Uterus (tissue), 4 donors: Measurements from ENCODE around the gene PDCL3. TPM values are rescaled to one million over a fixed set of nuclear protein-coding genes. Genes with fewer than 3 reads are reported as not detected.

Source experiments
- DNase-seq, 2 donors: peaks; one replicate each; pipeline ENCODE4 v3.0.0-alpha.2; 2019 to 2020
- H3K27ac ChIP-seq, 2 donors: fragments of 200-600 bp; sonication (generic); 1 replicate in 1 of 2; 2 replicates in 1 of 2; pipeline ENCODE4 v1.5.1; 2016 to 2018
- H3K27me3 ChIP-seq, 2 donors: fragments of 200-600 bp; sonication (generic); one replicate each; pipeline ENCODE4 v1.5.1; 2018 to 2019; ENCODE audit warnings: control low read depth in 1 of 2
- H3K36me3 ChIP-seq, 2 donors: fragments of 200-600 bp; sonication (generic); one replicate each; pipeline ENCODE4 v1.5.1; 2019; ENCODE audit warnings: control low read depth in 1 of 2
- H3K4me1 ChIP-seq, 2 donors: fragments of 200-600 bp; sonication (generic); one replicate each; pipeline ENCODE4 v1.5.1; 2018 to 2019; ENCODE audit warnings: control low read depth in 1 of 2
- H3K4me3 ChIP-seq, 2 donors: fragments of 200-600 bp; sonication (generic); 1 replicate in 1 of 2; 2 replicates in 1 of 2; pipeline ENCODE4 v1.5.1; 2018 to 2019; ENCODE audit warnings: mild to moderate bottlenecking in 1 of 2
- H3K9me3 ChIP-seq, 2 donors: fragments of 200-600 bp; sonication (generic); one replicate each; pipeline ENCODE4 v1.5.1; 2019; ENCODE audit warnings: control low read depth in 1 of 2
- CTCF ChIP-seq, 4 experiments: fragments of 200-600 bp in 2 of 4; fragments of 450-650 bp in 2 of 4; sonication (generic) in 2 of 4; IDR thresholded peaks; one replicate each; pipeline ENCODE4 v1.5.1; 2016 to 2019; ENCODE audit warnings: antibody characterized with exemption in 4 of 4, mild to moderate bottlenecking in 2 of 4, moderate library complexity in 1 of 4
- POLR2A ChIP-seq, 2 donors: fragments of 450-650 bp; IDR thresholded peaks; one replicate each; pipeline ENCODE4 v1.6.1; 2016; ENCODE audit warnings: antibody characterized with exemption in 2 of 2, mild to moderate bottlenecking in 1 of 2, moderate library complexity in 1 of 2
- intact Hi-C: fragments of 100-400 bp; cut with DNase I; formaldehyde crosslinking; loops from one replicate; pipeline ENCODE4 v1.15.1; 2023; ENCODE audit warnings: low total_unique reads
- total RNA-seq, 4 donors: library from RNA; depleted of rRNA in 3 of 4; stranded (reverse); fragments of >200 nt in 3 of 4; gene quantifications; one replicate each; pipeline versions ENCODE4 v1.1.0 to v1.2.4, GENCODE V29; 2014 to 2023
- donor health status: DM: yes; HTN: yes; CAD: no.

The PDCL3 gene
- total RNA-seq, 4 donors from 2014 or later = 3.8 to 24.1 (median 14.9) TPM

- no peak overlapping the region for H3K4me3 ChIP-seq
- TF ChIP-seq POLR2A (IDR thresholded peaks at IDR 0.05) = no peak
- no peak for TF ChIP-seq CTCF (IDR thresholded peaks at IDR 0.05)
- intact Hi-C loops = no loop called here
- no peaks in the 10 kb centered on the region for H3K36me3 ChIP-seq
- H3K9me3 ChIP-seq = no peaks in the 10 kb centered on the region
- no peaks in the 10 kb centered on the region for H3K4me1 ChIP-seq
- H3K27ac ChIP-seq = no peak overlapping the region
- no peaks in the 10 kb centered on the region for H3K27me3 ChIP-seq
- DNase-seq = no peak
Observed at GRCh38 chr2:100542418-100542817, 20.4 kb upstream of the PDCL3 start.

GRCh38 chr2:100544911-100545596 is 17.7 kb upstream of the PDCL3 start:
- Histone ChIP-seq H3K9me3 (no peaks in the 10 kb centered on the region), H3K4me1 (no peaks in the 10 kb centered on the region), H3K27ac (no peak overlapping the region), H3K4me3 (no peak overlapping the region), H3K36me3 (no peaks in the 10 kb centered on the region), H3K27me3 (no peaks in the 10 kb centered on the region)
- no peak for DNase-seq
- intact Hi-C loops = no loop called here
- no peak for TF ChIP-seq POLR2A (IDR thresholded peaks at IDR 0.05)
- no peak for TF ChIP-seq CTCF (IDR thresholded peaks at IDR 0.05)

- Histone ChIP-seq H3K9me3 (no peaks in the 10 kb centered on the region), H3K27ac (no peak overlapping the region), H3K36me3 (no peaks in the 10 kb centered on the region), H3K27me3 (no peaks in the 10 kb centered on the region), H3K4me1 (no peaks in the 10 kb centered on the region), H3K4me3 (no peak overlapping the region)
- TF ChIP-seq CTCF (IDR thresholded peaks at IDR 0.05) = no peak
- no peak for DNase-seq
- intact Hi-C loops = no loop called here
Observed at GRCh38 chr2:100546469-100546868, 16.3 kb upstream of the PDCL3 start.

- Histone ChIP-seq H3K4me1 (no peaks in the 10 kb centered on the region), H3K27me3 (no peaks in the 10 kb centered on the region), H3K27ac (no peak overlapping the region), H3K4me3 (no peak overlapping the region), H3K36me3 (no peaks in the 10 kb centered on the region), H3K9me3 (no peaks in the 10 kb centered on the region)
- intact Hi-C loops = no loop called here
- no peak for TF ChIP-seq POLR2A (IDR thresholded peaks at IDR 0.05)
- TF ChIP-seq CTCF (IDR thresholded peaks at IDR 0.05) = no peak
- DNase-seq = no peak
Observed at GRCh38 chr2:100548771-100549170, 14.0 kb upstream of the PDCL3 start.

- TF ChIP-seq POLR2A (IDR thresholded peaks at IDR 0.05) (no peak), CTCF (IDR thresholded peaks at IDR 0.05) (no peak)
- H3K9me3 ChIP-seq = no peaks in the 10 kb centered on the region
- no peak overlapping the region for H3K4me3 ChIP-seq
- H3K36me3 ChIP-seq = no peaks in the 10 kb centered on the region
- no peaks in the 10 kb centered on the region for H3K4me1 ChIP-seq
- DNase-seq = no peak
- intact Hi-C loops = no loop called here
- H3K27ac ChIP-seq = no peak overlapping the region
- no peaks in the 10 kb centered on the region for H3K27me3 ChIP-seq
Observed at GRCh38 chr2:100551303-100551702, 11.5 kb upstream of the PDCL3 start.
